HG03097 (cell line): ENCODE measurements around the gene FKBP5.
"Not testable (repeated sequence)": the region's sequence is repeated elsewhere in the genome, so short reads cannot be mapped to it uniquely, and the experiment has no call there.

ENCODE experiments used
- ATAC-seq: cut with Tn5 transposase; IDR thresholded peaks from one replicate; pipeline ENCODE4 v1.9.1; 2021; ENCODE audit not compliant: unreplicated experiment, low FRiP score

The FKBP5 gene

GRCh38 chr6:35557239-35557638, 131.5 kb downstream of the FKBP5 start:
- no peak for ATAC-seq

DNA sequence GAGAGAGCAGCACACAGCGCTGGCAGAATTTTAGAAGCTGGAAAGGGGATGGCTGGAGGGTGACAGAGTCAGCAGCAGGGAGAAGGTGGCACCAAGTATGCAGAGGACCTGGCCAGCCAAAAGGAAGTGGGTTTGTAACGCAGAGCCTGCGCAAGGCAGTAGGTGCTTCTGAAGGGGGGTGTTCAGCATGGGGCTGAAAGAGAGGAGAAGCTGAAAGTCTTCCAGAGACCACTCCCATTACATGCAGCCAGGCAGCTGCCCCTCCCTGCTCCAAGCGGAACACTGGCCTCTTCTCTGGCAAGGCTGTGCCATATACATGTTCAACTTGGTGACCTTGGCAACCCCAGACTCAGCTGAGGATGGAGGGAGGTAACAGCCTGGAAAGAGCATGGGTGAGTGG, 133.9 kb downstream of the FKBP5 start:
- ATAC-seq: no peak

DNA sequence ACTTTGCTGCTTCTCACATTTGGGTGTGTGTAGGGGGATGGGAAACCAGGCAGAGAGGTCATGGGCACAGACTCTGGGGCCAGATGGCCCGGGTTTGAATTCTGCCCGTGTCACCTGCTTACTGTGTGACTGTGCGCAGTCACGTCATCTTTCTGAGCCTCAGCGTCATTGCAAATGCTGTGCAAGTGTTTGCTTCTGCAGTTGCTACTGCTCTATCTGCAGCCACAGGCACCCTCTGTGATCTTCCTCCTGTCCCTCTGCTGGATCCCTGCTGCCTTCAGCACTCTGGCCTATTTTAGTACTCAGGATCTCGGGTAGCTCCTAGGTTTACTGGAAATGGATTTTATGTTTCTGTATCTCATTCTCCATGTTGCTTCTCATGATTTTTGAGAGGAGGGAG, 135.4 kb downstream of the FKBP5 start:
- ATAC-seq: no peak

- no peak for ATAC-seq
Measured at GRCh38 chr6:35552285-35552917, 136.3 kb downstream of the FKBP5 start.

DNA sequence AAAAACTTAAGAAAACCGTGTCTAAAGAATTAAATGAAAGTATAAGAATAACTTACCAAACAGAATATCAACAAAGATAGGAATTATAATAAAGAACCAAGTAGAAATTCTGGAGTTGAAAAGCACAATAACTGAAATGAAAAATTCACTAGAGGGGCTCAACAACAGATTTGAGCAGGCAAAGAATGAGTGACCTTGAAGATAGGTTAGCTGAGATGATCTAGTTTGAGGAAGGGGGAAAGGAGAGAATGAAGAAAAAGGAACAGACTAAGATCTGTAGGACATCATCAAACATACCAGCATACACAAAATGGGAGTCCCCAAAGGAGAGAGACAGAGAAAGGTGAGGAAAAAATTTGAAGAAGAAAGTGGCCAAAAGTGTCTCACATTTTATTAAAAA, 138.3 kb downstream of the FKBP5 start:
- ATAC-seq: no peak

- ATAC-seq: no peak
Measured at GRCh38 chr6:35547676-35548075, 141.0 kb downstream of the FKBP5 start.

DNA sequence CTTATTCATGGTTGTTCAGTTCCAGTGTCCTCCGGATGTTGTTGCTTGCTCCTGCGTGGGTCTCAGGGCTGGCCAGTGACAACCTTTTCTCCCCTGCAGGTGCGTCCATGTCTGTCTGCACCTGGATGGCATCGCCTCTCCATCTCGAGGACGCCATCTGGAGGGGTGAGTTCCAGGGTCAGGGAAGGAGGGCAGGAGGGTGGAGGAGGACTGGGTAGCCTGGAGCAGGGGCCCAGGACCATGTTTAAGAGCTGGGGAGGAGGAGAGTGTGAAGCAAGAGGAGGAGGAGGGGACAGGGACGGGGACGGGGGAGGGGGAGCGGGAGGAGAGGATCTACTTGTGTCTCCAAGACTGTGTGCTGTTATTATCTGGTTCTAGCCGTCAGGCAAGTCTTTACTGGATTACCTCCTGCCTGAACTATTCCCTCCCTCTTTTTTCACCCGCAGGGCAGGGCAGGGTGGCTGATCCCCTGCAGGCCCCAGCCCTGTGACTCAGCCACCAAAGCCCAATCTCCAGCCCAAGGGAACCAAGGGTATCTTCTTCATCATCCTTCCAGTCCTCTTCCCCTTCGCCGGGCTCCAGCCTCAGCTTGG, 143.8 kb downstream of the FKBP5 start:
- no peak for ATAC-seq

DNA sequence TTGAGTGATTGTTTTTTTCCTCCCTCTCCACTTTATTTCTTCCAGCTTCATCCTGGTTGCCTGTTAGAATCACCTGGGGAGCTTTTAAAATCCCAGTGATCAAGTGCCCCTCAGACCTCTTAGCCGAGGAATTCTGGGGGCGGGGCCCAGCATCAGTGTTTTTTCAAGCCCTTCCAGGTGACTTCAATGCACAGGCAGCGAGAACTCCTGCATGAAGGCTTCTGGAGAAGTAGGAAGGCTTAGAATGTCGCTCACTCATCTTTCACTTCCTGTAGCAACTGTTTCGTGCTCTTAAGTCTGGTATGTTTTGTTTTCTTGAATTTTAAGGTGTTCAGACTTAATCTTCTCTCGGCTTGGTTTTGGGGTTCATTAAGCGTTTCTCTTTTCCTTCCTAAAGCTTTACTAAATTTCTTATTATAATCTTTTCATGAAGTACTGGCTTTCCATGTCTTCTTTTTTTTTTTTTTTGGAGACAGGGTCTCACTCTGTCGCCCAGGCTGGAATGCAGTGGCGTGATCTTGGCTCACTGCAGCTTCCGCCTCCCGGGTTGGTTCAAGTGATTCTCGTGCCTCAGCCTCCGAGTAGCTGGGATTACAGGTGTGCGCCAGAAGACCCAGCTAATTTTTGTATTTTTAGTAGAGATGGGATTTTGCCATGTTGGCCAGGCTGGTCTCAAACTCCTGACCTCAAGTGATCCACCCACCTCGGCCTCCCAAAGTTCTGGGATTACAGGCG, 145.1 kb downstream of the FKBP5 start:
- ATAC-seq: no peak

- ATAC-seq: no peak
Measured at GRCh38 chr6:35541836-35542235, 146.9 kb downstream of the FKBP5 start.

GRCh38 chr6:35539223-35539622, 149.5 kb downstream of the FKBP5 start:
- no peak for ATAC-seq

- ATAC-seq: not testable (repeated sequence)
Measured at GRCh38 chr6:35535847-35536246, 152.9 kb downstream of the FKBP5 start.

- ATAC-seq: no peak
Measured at GRCh38 chr6:35534407-35535170, 154.1 kb downstream of the FKBP5 start.

DNA sequence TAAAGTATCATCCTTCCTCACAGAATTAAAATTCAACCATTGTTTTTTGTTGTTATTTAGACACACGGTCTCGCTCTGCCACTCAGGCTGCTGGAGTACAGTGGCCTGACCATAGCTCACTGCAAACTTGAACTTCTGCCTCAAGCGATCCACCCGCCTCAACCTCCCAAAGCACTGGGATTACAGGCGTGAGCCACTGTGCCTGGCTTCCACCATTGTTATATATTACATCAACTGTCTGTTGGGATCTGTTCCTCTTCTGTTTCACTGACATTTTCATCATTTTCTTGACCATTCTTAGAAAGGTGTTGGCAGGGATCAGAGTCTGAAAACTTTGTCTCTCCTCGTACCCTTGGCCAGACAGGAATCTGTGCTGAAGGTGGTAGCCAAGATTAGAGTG, 154.7 kb downstream of the FKBP5 start:
- ATAC-seq: no peak

DNA sequence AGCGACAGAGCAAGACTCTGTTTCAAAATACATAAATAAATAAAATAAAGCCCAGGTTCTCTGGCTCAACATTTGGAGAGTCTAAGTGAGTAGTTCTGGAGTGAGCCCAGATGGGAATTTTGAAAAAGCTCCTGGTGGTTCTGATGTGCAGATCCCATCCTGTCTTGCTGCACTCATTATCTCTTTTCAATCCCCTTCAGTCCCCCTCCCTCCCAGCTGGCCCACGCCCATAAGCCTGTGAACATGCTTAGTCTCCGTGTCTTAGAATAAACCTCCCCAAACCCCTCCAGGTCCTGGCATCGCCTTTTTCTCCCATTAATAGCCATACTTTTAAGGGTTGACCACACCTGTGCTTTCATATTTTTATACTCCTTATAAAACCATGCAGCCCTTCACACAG, 156.6 kb downstream of the FKBP5 start:
- no peak for ATAC-seq

- no peak for ATAC-seq
Measured at GRCh38 chr6:35524380-35525020, 164.2 kb downstream of the FKBP5 start.
